Effector memory CD4-positive, alpha-beta T cell (primary cell): ENCODE results near the gene SCG2.

Experiments used
- DNase-seq, 3 donors: peaks; one replicate each; pipeline ENCODE4 v3.0.0-alpha.2; 2020
- H3K27ac ChIP-seq: 2 replicates; pipeline ENCODE4 v1.7.0; 2013; ENCODE audit warnings: mild to moderate bottlenecking, low read length, moderate library complexity; ENCODE audit not compliant: insufficient read depth, poor library complexity, severe bottlenecking
- H3K27me3 ChIP-seq: replicated peaks from 2 replicates; pipeline ENCODE4 v1.7.0; 2013; ENCODE audit warnings: mild to moderate bottlenecking, low read length; ENCODE audit not compliant: insufficient read depth, control insufficient read depth, poor library complexity, severe bottlenecking
- H3K36me3 ChIP-seq: 2 replicates; pipeline ENCODE4 v1.7.0; 2013; ENCODE audit warnings: mild to moderate bottlenecking, low read length, moderate library complexity; ENCODE audit not compliant: control insufficient read depth, insufficient read depth
- H3K4me1 ChIP-seq: 2 replicates; pipeline ENCODE4 v1.7.0; 2013; ENCODE audit warnings: low read length, mild to moderate bottlenecking; ENCODE audit not compliant: control insufficient read depth, insufficient read depth, poor library complexity, severe bottlenecking
- H3K4me3 ChIP-seq: 2 replicates; pipeline ENCODE4 v1.7.0; 2013; ENCODE audit warnings: low read length, low read depth, mild to moderate bottlenecking; ENCODE audit not compliant: insufficient read depth, poor library complexity, severe bottlenecking
- H3K9me3 ChIP-seq: 2 replicates; pipeline ENCODE4 v1.7.0; 2013; ENCODE audit warnings: mild to moderate bottlenecking, low read length, moderate library complexity; ENCODE audit not compliant: control insufficient read depth
- total RNA-seq, 3 donors: gene quantifications; one replicate each; lab custom pipeline; 2026; lab: John Stamatoyannopoulos, UW

The SCG2 gene
- total RNA-seq = 0 to 0.09 (median 0) reads per million in 3 donors

- no peaks in the 10 kb centered on the region for H3K4me1 ChIP-seq
- no peaks in the 10 kb centered on the region for H3K9me3 ChIP-seq
- no peak for DNase-seq
- no peak within 1 kb of the TSS for H3K4me3 ChIP-seq
- no peaks in the 10 kb centered on the region for H3K27me3 ChIP-seq
- no peak within 1 kb of the TSS for H3K27ac ChIP-seq
- no peaks in the 10 kb centered on the region for H3K36me3 ChIP-seq
These were observed at the start of gene SCG2 for GRCh38 chr2:223601932-223602666. SCG2 (minus strand) TSS chr2:223602361; CDS start chr2:223599282, 3,079 bp downstream.

GRCh38 chr2:223649554-223650533 lies 47.7 kb upstream of the SCG2 start:
- Histone ChIP-seq H3K4me1 (no peaks in the 10 kb centered on the region), H3K27me3 (no peaks in the 10 kb centered on the region), H3K27ac (no peak overlapping the region), H3K4me3 (no peak overlapping the region), H3K9me3 (no peaks in the 10 kb centered on the region), H3K36me3 (no peaks in the 10 kb centered on the region)
- no peak for DNase-seq

- no peaks in the 10 kb centered on the region for H3K36me3 ChIP-seq
- no peaks in the 10 kb centered on the region for H3K4me1 ChIP-seq
- DNase-seq = no peak
- no peak overlapping the region for H3K27ac ChIP-seq
- no peak overlapping the region for H3K4me3 ChIP-seq
- no peaks in the 10 kb centered on the region for H3K9me3 ChIP-seq
- no peaks in the 10 kb centered on the region for H3K27me3 ChIP-seq
These were observed 46.6 kb upstream of the SCG2 start for GRCh38 chr2:223648755-223649154.

- H3K4me1 ChIP-seq = no peaks in the 10 kb centered on the region
- no peaks in the 10 kb centered on the region for H3K9me3 ChIP-seq
- no peaks in the 10 kb centered on the region for H3K27me3 ChIP-seq
- no peak overlapping the region for H3K4me3 ChIP-seq
- DNase-seq = no peak
- H3K36me3 ChIP-seq = no peaks in the 10 kb centered on the region
- H3K27ac ChIP-seq = no peak overlapping the region
These were observed 45.2 kb upstream of the SCG2 start for GRCh38 chr2:223647258-223647952.

GRCh38 chr2:223644136-223644535 lies 42.0 kb upstream of the SCG2 start:
- H3K4me1 ChIP-seq = no peaks in the 10 kb centered on the region
- no peak overlapping the region for H3K4me3 ChIP-seq
- H3K36me3 ChIP-seq = no peaks in the 10 kb centered on the region
- no peak for DNase-seq
- no peak overlapping the region for H3K27ac ChIP-seq
- H3K27me3 ChIP-seq = no peaks in the 10 kb centered on the region
- H3K9me3 ChIP-seq = no peaks in the 10 kb centered on the region

- no peaks in the 10 kb centered on the region for H3K9me3 ChIP-seq
- no peaks in the 10 kb centered on the region for H3K36me3 ChIP-seq
- no peak overlapping the region for H3K4me3 ChIP-seq
- H3K4me1 ChIP-seq = no peaks in the 10 kb centered on the region
- no peak overlapping the region for H3K27ac ChIP-seq
- no peaks in the 10 kb centered on the region for H3K27me3 ChIP-seq
- no peak for DNase-seq
These were observed 41.1 kb upstream of the SCG2 start for GRCh38 chr2:223643309-223643708.

- Histone ChIP-seq H3K27me3 (no peaks in the 10 kb centered on the region), H3K4me1 (no peaks in the 10 kb centered on the region), H3K9me3 (no peaks in the 10 kb centered on the region), H3K4me3 (no peak overlapping the region), H3K36me3 (no peaks in the 10 kb centered on the region), H3K27ac (no peak overlapping the region)
- DNase-seq = no peak
These were observed 40.3 kb upstream of the SCG2 start for GRCh38 chr2:223642506-223642905.

GRCh38 chr2:223641082-223641481 lies 38.9 kb upstream of the SCG2 start:
- H3K27ac ChIP-seq = no peak overlapping the region
- no peak for DNase-seq

GRCh38 chr2:223635080-223635479 lies 32.9 kb upstream of the SCG2 start:
- no peak for DNase-seq
- H3K27me3 ChIP-seq = no peaks in the 10 kb centered on the region
- H3K36me3 ChIP-seq = no peaks in the 10 kb centered on the region
- H3K4me1 ChIP-seq = no peaks in the 10 kb centered on the region
- H3K27ac ChIP-seq = no peak overlapping the region
- H3K9me3 ChIP-seq = no peaks in the 10 kb centered on the region
- no peak overlapping the region for H3K4me3 ChIP-seq

More at GRCh38 chr2:223641082-223641481, 38.9 kb upstream of the SCG2 start:
- Histone ChIP-seq H3K4me3 (no peak overlapping the region), H3K27me3 (no peaks in the 10 kb centered on the region), H3K4me1 (no peaks in the 10 kb centered on the region), H3K36me3 (no peaks in the 10 kb centered on the region), H3K9me3 (no peaks in the 10 kb centered on the region)
